Astrocyte (in vitro differentiated cells and primary cell): Measurements from ENCODE around the gene KLRC1. TPM values are rescaled to one million over a fixed set of nuclear protein-coding genes. Genes with fewer than 3 reads are reported as not detected.
"Not testable (repeated sequence)": the region's sequence is repeated elsewhere in the genome, so short reads cannot be mapped to it uniquely, and the experiment has no call there.

Experiments used
- DNase-seq: peaks from one replicate; pipeline ENCODE4 v3.0.0-alpha.2; 2010; ENCODE audit warnings: low read depth
- FAIRE-seq: peaks from 2 replicates; lab custom pipeline; 2011; peaks lifted over from hg19 to GRCh38; lab: Jason Lieb, UNC
- H2AFZ ChIP-seq: 2 replicates; pipeline ENCODE4 v1.6.0; 2012; ENCODE audit warnings: low read depth, low read length, inconsistent platforms
- H3K27ac ChIP-seq: 2 replicates; pipeline ENCODE4 v1.5.1; 2011; ENCODE audit warnings: low read depth, low read length, inconsistent platforms
- H3K27me3 ChIP-seq: 2 replicates; pipeline ENCODE4 v1.6.0; 2011; ENCODE audit warnings: low read length, inconsistent platforms; ENCODE audit not compliant: insufficient read depth
- H3K36me3 ChIP-seq: 2 replicates; pipeline ENCODE4 v1.5.1; 2011; ENCODE audit warnings: low read length, inconsistent platforms; ENCODE audit not compliant: insufficient read depth
- H3K4me1 ChIP-seq: 2 replicates; pipeline ENCODE4 v1.5.1; 2011; ENCODE audit warnings: low read length, inconsistent platforms; ENCODE audit not compliant: insufficient read depth
- H3K4me2 ChIP-seq: 2 replicates; pipeline ENCODE4 v1.6.0; 2012; ENCODE audit warnings: low read length, inconsistent platforms
- H3K4me3 ChIP-seq: 2 replicates; pipeline ENCODE4 v1.5.1; 2011; ENCODE audit warnings: low read depth, mild to moderate bottlenecking, low read length, inconsistent platforms; ENCODE audit not compliant: insufficient read depth
- H3K79me2 ChIP-seq: 2 replicates; pipeline ENCODE4 v1.6.0; 2012; ENCODE audit warnings: mild to moderate bottlenecking, low read length, inconsistent platforms; ENCODE audit not compliant: insufficient read depth
- H3K9ac ChIP-seq: 2 replicates; pipeline ENCODE4 v1.6.0; 2012; ENCODE audit warnings: mild to moderate bottlenecking, low read length, inconsistent platforms
- H3K9me3 ChIP-seq: 2 replicates; pipeline ENCODE4 v1.5.1; 2012; ENCODE audit warnings: low read depth, mild to moderate bottlenecking, low read length, inconsistent platforms; ENCODE audit not compliant: insufficient read depth
- H4K20me1 ChIP-seq: 2 replicates; pipeline ENCODE4 v1.6.0; 2012; ENCODE audit warnings: low read length, inconsistent platforms; ENCODE audit not compliant: insufficient read depth
- H3K27ac Mint-ChIP-seq: one replicate; pipeline ENCODE4 v1.8.0; 2021; ENCODE audit warnings: mild to moderate bottlenecking, mixed read lengths; ENCODE audit not compliant: unreplicated experiment
- H3K27me3 Mint-ChIP-seq: one replicate; pipeline ENCODE4 v1.8.0; 2021; ENCODE audit warnings: low read depth, mixed read lengths; ENCODE audit not compliant: unreplicated experiment
- H3K36me3 Mint-ChIP-seq: one replicate; pipeline ENCODE4 v1.8.0; 2021; ENCODE audit warnings: low read depth, mixed read lengths; ENCODE audit not compliant: unreplicated experiment
- H3K4me1 Mint-ChIP-seq: one replicate; pipeline ENCODE4 v1.8.0; 2021; ENCODE audit warnings: low read depth, mixed read lengths; ENCODE audit not compliant: unreplicated experiment
- H3K4me3 Mint-ChIP-seq: one replicate; pipeline ENCODE4 v1.8.0; 2021; ENCODE audit warnings: mild to moderate bottlenecking, moderate library complexity, mixed read lengths; ENCODE audit not compliant: unreplicated experiment
- H3K9me3 Mint-ChIP-seq: one replicate; pipeline ENCODE4 v1.8.0; 2021; ENCODE audit warnings: mild to moderate bottlenecking, mixed read lengths; ENCODE audit not compliant: unreplicated experiment
- CTCF ChIP-seq: IDR thresholded peaks from 2 replicates; pipeline ENCODE4 v1.5.1; 2011; ENCODE audit warnings: low read depth, mild to moderate bottlenecking, inconsistent platforms, low read length, moderate library complexity; ENCODE audit not compliant: insufficient read depth
- EZH2 ChIP-seq: IDR thresholded peaks from 2 replicates; pipeline ENCODE4 v1.6.1; 2012; ENCODE audit warnings: mild to moderate bottlenecking, low read length, inconsistent platforms; ENCODE audit not compliant: insufficient read depth
- total RNA-seq: library from RNA; stranded (reverse); gene quantifications from 2 replicates; pipeline ENCODE4 v1.2.1, GENCODE V29; 2021

Gene KLRC1
- total RNA-seq, 1 donor from 2014 or later: not detected

- no peak overlapping the region for H2AFZ ChIP-seq
These were observed 4.9 kb downstream of the KLRC1 start for GRCh38 chr12:10448236-10448635.

GRCh38 chr12:10446052-10446451 is 7.1 kb downstream of the KLRC1 start:
- peak overlapping the region; percentile 72 for H3K27ac Mint-ChIP-seq
- H3K9me3 ChIP-seq, H2AFZ ChIP-seq, H3K79me2 ChIP-seq, H3K4me2 ChIP-seq, H3K4me3 ChIP-seq, H3K4me1 ChIP-seq, H3K27me3 Mint-ChIP-seq, H3K27me3 ChIP-seq, H3K36me3 ChIP-seq, H3K9ac ChIP-seq, H4K20me1 ChIP-seq, H3K4me3 Mint-ChIP-seq, H3K9me3 Mint-ChIP-seq, H3K36me3 Mint-ChIP-seq, H3K4me1 Mint-ChIP-seq, H3K27ac ChIP-seq: not testable (repeated sequence)
- DNase-seq (peak; percentile 10), FAIRE-seq (peak; percentile 62)

More at GRCh38 chr12:10448236-10448635, 4.9 kb downstream of the KLRC1 start:
- no peak overlapping the region for H3K4me3 ChIP-seq
- H3K27me3 ChIP-seq: no peaks in the 10 kb centered on the region
- H4K20me1 ChIP-seq: no peaks in the 10 kb centered on the region
- Mint-ChIP-seq H3K4me3 (no peak overlapping the region), H3K27ac (no peak overlapping the region), H3K9me3 (no peaks in the 10 kb centered on the region), H3K27me3 (no peaks in the 10 kb centered on the region), H3K4me1 (peaks cover 4% of the 10 kb centered on the region), H3K36me3 (no peaks in the 10 kb centered on the region)
- FAIRE-seq: no peak
- no peak overlapping the region for H3K27ac ChIP-seq
- DNase-seq: no peak
- TF ChIP-seq EZH2 (no peak), CTCF (no peak)
- H3K79me2 ChIP-seq: no peaks in the 10 kb centered on the region
- no peaks in the 10 kb centered on the region for H3K36me3 ChIP-seq
- H3K9ac ChIP-seq: no peak overlapping the region
- H3K4me1 ChIP-seq: no peaks in the 10 kb centered on the region
- no peak overlapping the region for H3K4me2 ChIP-seq
- H3K9me3 ChIP-seq: no peaks in the 10 kb centered on the region

GRCh38 chr12:10441144-10441543 is 12.0 kb downstream of the KLRC1 start:
- not testable (repeated sequence) for H3K36me3 Mint-ChIP-seq, H3K79me2 ChIP-seq, H3K4me3 Mint-ChIP-seq, H3K27ac Mint-ChIP-seq, FAIRE-seq, H4K20me1 ChIP-seq, H3K4me2 ChIP-seq, H3K9me3 Mint-ChIP-seq, H3K36me3 ChIP-seq, H3K27ac ChIP-seq, H2AFZ ChIP-seq, DNase-seq, H3K27me3 ChIP-seq, H3K4me1 Mint-ChIP-seq, H3K27me3 Mint-ChIP-seq, H3K9me3 ChIP-seq, H3K9ac ChIP-seq, H3K4me3 ChIP-seq, H3K4me1 ChIP-seq

GRCh38 chr12:10439608-10440274 is 13.4 kb downstream of the KLRC1 start:
- not testable (repeated sequence) for H3K36me3 ChIP-seq, H3K9me3 ChIP-seq, H3K27me3 Mint-ChIP-seq, H3K79me2 ChIP-seq, H3K36me3 Mint-ChIP-seq, H4K20me1 ChIP-seq, H3K4me1 ChIP-seq, H3K9ac ChIP-seq, H2AFZ ChIP-seq, H3K9me3 Mint-ChIP-seq, H3K4me2 ChIP-seq, H3K4me3 ChIP-seq, H3K27ac Mint-ChIP-seq, H3K4me3 Mint-ChIP-seq, H3K27ac ChIP-seq, H3K27me3 ChIP-seq, DNase-seq
- peak; percentile 90 for FAIRE-seq
- H3K4me1 Mint-ChIP-seq: peaks cover 13% of the 10 kb centered on the region

- H3K36me3 ChIP-seq, H3K27me3 Mint-ChIP-seq, H3K27me3 ChIP-seq, H3K36me3 Mint-ChIP-seq, H3K9me3 ChIP-seq, H4K20me1 ChIP-seq, H3K27ac ChIP-seq, H2AFZ ChIP-seq, H3K4me1 ChIP-seq, H3K79me2 ChIP-seq, H3K4me3 ChIP-seq, H3K9ac ChIP-seq, DNase-seq, H3K4me2 ChIP-seq, H3K27ac Mint-ChIP-seq, H3K4me3 Mint-ChIP-seq, H3K9me3 Mint-ChIP-seq: not testable (repeated sequence)
- FAIRE-seq: peak; percentile 81
- H3K4me1 Mint-ChIP-seq: peaks cover 13% of the 10 kb centered on the region
These were observed 15.6 kb downstream of the KLRC1 start for GRCh38 chr12:10437601-10438000.
